Keratinocyte (primary cell): Measurements from ENCODE around the gene SPAG6. TPM values are rescaled to one million over a fixed set of nuclear protein-coding genes. Genes with fewer than 3 reads are reported as not detected.

ENCODE experiments used
- DNase-seq: peaks from one replicate; pipeline ENCODE4 v3.0.0-alpha.2; 2011; ENCODE audit warnings: low read depth, missing footprints, low spot score
- FAIRE-seq: peaks from 2 replicates; lab custom pipeline; 2011; peaks lifted over from hg19 to GRCh38; lab: Jason Lieb, UNC
- H2AFZ ChIP-seq: 2 replicates; pipeline ENCODE4 v1.6.0; 2012; ENCODE audit warnings: low read length, control low read depth, inconsistent platforms; ENCODE audit not compliant: control insufficient read depth
- H3K27ac ChIP-seq: 2 replicates; pipeline ENCODE4 v1.5.1; 2011; ENCODE audit warnings: low read length; ENCODE audit not compliant: control insufficient read depth, insufficient read depth
- H3K27me3 ChIP-seq: 3 replicates; pipeline ENCODE4 v1.6.0; 2011; ENCODE audit warnings: low read length; ENCODE audit not compliant: control insufficient read depth, insufficient read depth; ENCODE audit errors: extremely low read depth
- H3K36me3 ChIP-seq, 2 experiments: 2 replicates in 1 of 2; 3 replicates in 1 of 2; pipeline ENCODE4 v1.5.1; 2011; ENCODE audit warnings: low read length in 2 of 2, mild to moderate bottlenecking in 1 of 2; ENCODE audit not compliant: control insufficient read depth in 2 of 2, insufficient read depth in 2 of 2; ENCODE audit errors: extremely low read depth in 1 of 2
- H3K4me1 ChIP-seq: 3 replicates; pipeline ENCODE4 v1.5.1; 2011; ENCODE audit warnings: low read length; ENCODE audit not compliant: control insufficient read depth, insufficient read depth; ENCODE audit errors: extremely low read depth
- H3K4me2 ChIP-seq: 3 replicates; pipeline ENCODE4 v1.6.0; 2011; ENCODE audit warnings: low read depth, low read length; ENCODE audit not compliant: control insufficient read depth, insufficient read depth; ENCODE audit errors: extremely low read depth
- H3K4me3 ChIP-seq, 3 experiments: fragments of 200-600 bp in 1 of 3; sonication (generic) in 1 of 3; 2 replicates in 2 of 3; 3 replicates in 1 of 3; pipeline ENCODE4 v1.5.1; 2011 to 2016; ENCODE audit warnings: low read length in 3 of 3, mild to moderate bottlenecking in 3 of 3, control low read depth in 2 of 3, inconsistent platforms in 1 of 3, low read depth in 1 of 3, mixed read lengths in 1 of 3, mixed run types in 1 of 3, moderate library complexity in 1 of 3; ENCODE audit not compliant: control insufficient read depth in 2 of 3, insufficient read depth in 2 of 3; ENCODE audit errors: extremely low read depth in 1 of 3
- H3K79me2 ChIP-seq: 2 replicates; pipeline ENCODE4 v1.6.0; 2012; ENCODE audit warnings: low read length; ENCODE audit not compliant: control insufficient read depth, insufficient read depth
- H3K9ac ChIP-seq: 3 replicates; pipeline ENCODE4 v1.6.0; 2011; ENCODE audit warnings: low read length; ENCODE audit not compliant: control insufficient read depth, insufficient read depth; ENCODE audit errors: extremely low read depth
- H3K9me1 ChIP-seq: 3 replicates; pipeline ENCODE4 v1.6.0; 2011; ENCODE audit warnings: low read length; ENCODE audit not compliant: control insufficient read depth, insufficient read depth; ENCODE audit errors: extremely low read depth
- H3K9me3 ChIP-seq: 2 replicates; pipeline ENCODE4 v1.5.1; 2012; ENCODE audit warnings: low read depth, low read length; ENCODE audit not compliant: control insufficient read depth
- H4K20me1 ChIP-seq: 3 replicates; pipeline ENCODE4 v1.6.0; 2011; ENCODE audit warnings: low read length; ENCODE audit not compliant: control insufficient read depth, insufficient read depth; ENCODE audit errors: extremely low read depth
- CTCF ChIP-seq, 3 experiments: IDR thresholded peaks in 1 of 3; conservative IDR thresholded peaks in 1 of 3; optimal IDR thresholded peaks in 1 of 3; 2 replicates in 2 of 3; 3 replicates in 1 of 3; pipeline versions ENCODE3 to v1.5.1; 2011; ENCODE audit warnings: low read length in 3 of 3, mild to moderate bottlenecking in 3 of 3, moderate library complexity in 2 of 3, control low read depth in 1 of 3, inconsistent platforms in 1 of 3; ENCODE audit not compliant: insufficient read depth in 2 of 3; ENCODE audit errors: extremely low read depth in 1 of 3
- EZH2 ChIP-seq: IDR thresholded peaks from one replicate; pipeline ENCODE4 v1.6.1; 2012; ENCODE audit warnings: inconsistent platforms, mild to moderate bottlenecking, low read length, moderate library complexity
- dilution Hi-C: fragments of 300-500 bp; cut with MboI; formaldehyde crosslinking; loops from one replicate; pipeline ENCODE4 v1.7.0; 2020; ENCODE audit warnings: low sequenced_read_pairs; ENCODE audit not compliant: extremely low pct_ligation_motif_present
- polyA plus RNA-seq, 5 experiments: library from polyadenylated mRNA; depleted of rRNA in 3 of 5; stranded (reverse) in 3 of 5; stranded (forward) in 1 of 5; unstranded in 1 of 5; fragments of >200 nt; gene quantifications; 1 replicate in 1 of 5; 2 replicates in 3 of 5; 3 replicates in 1 of 5; pipeline versions ENCODE4 v1.2.1 to v1.2.3, GENCODE V29; 2011 to 2012; ENCODE audit warnings: missing spikeins in 2 of 5, low read depth in 1 of 5, low replicate concordance in 1 of 5

The SPAG6 gene
- polyA plus RNA-seq, 1 donor (not counting 4 experiments of a cell fraction or from before 2014, with no cell fraction given), result not detected

GRCh38 chr10:22366771-22367170 is 21.5 kb downstream of the SPAG6 start:
- Histone ChIP-seq H3K9me3 (no peaks in the 10 kb centered on the region), H3K4me1 (no peaks in the 10 kb centered on the region), H3K9me1 (no peaks in the 10 kb centered on the region), H3K9ac (no peak overlapping the region), H4K20me1 (no peaks in the 10 kb centered on the region), H2AFZ (no peak overlapping the region), H3K27me3 (no peaks in the 10 kb centered on the region), H3K36me3 (no peaks in the 10 kb centered on the region), H3K4me3 (no peak overlapping the region), H3K79me2 (no peaks in the 10 kb centered on the region), H3K27ac (no peak overlapping the region), H3K4me2 (no peak overlapping the region)
- no peak for DNase-seq
- TF ChIP-seq EZH2, result no peak
- TF ChIP-seq CTCF (optimal IDR thresholded peaks at IDR 0.05 in 1 of 3, IDR thresholded peaks at IDR 0.05 in 1 of 3, conservative IDR thresholded peaks at IDR 0.05 in 1 of 3; ENCODE audit: extremely low read depth in 1 of 3, insufficient read depth in 2 of 3, low read length in 3 of 3), result no peak
- dilution Hi-C loops, result no loop called here
- no peak for FAIRE-seq

GRCh38 chr10:22367471-22367870 is 22.2 kb downstream of the SPAG6 start:
- dilution Hi-C loops, result no loop called here
- Histone ChIP-seq H3K79me2 (no peaks in the 10 kb centered on the region), H3K9ac (no peak overlapping the region), H4K20me1 (no peaks in the 10 kb centered on the region), H3K4me3 (no peak overlapping the region), H2AFZ (no peak overlapping the region), H3K4me2 (no peak overlapping the region), H3K4me1 (no peaks in the 10 kb centered on the region), H3K27me3 (peaks cover 3% of the 10 kb centered on the region), H3K27ac (no peak overlapping the region), H3K9me3 (no peaks in the 10 kb centered on the region), H3K36me3 (no peaks in the 10 kb centered on the region), H3K9me1 (no peaks in the 10 kb centered on the region)
- no peak for FAIRE-seq
- no peak for DNase-seq
- TF ChIP-seq EZH2 (no peak), CTCF (optimal IDR thresholded peaks at IDR 0.05 in 1 of 3, IDR thresholded peaks at IDR 0.05 in 1 of 3, conservative IDR thresholded peaks at IDR 0.05 in 1 of 3; ENCODE audit: extremely low read depth in 1 of 3, insufficient read depth in 2 of 3, low read length in 3 of 3) (no peak)
